ENCODE measurements around the gene LAMA2. TPM values are rescaled to one million over a fixed set of nuclear protein-coding genes. Genes with fewer than 3 reads are reported as not detected.

Gene LAMA2
- total and polyA plus RNA-seq, 2 donors (not counting 3 experiments of a cell fraction or from before 2014, with no cell fraction given), result 0.51 to 0.75 TPM

GRCh38 chr6:129276986-129277385 is 394.0 kb downstream of the LAMA2 start:
- CTCF ChIA-PET, result interaction anchor here (0.9 to 2.3 kb wide), 4 partner anchors 11 to 93 kb away, joined by 3 to 5 read pairs (median 4); no protein-coding TSS in a partner anchor
- Histone ChIP-seq H3K79me2 (ENCODE audit: control insufficient read depth, insufficient read depth, low read length) (no peaks in the 10 kb centered on the region), H3K9me1 (replicated peaks; ENCODE audit: control insufficient read depth, extremely low read depth, insufficient read depth, low read length) (no peaks in the 10 kb centered on the region), H3K27ac (ENCODE audit: insufficient read depth, low read depth, low read length) (no peak overlapping the region), H2AFZ (ENCODE audit: low read depth, low read length) (no peak overlapping the region), H3K4me1 (ENCODE audit: control insufficient read depth, extremely low read depth, insufficient read depth, low read length) (no peaks in the 10 kb centered on the region), H3K4me3 (replicated peaks in 1 of 3; ENCODE audit: insufficient read depth in 1 of 3, low read depth in 1 of 3, low read length in 3 of 3) (no peak overlapping the region), H4K20me1 (replicated peaks; ENCODE audit: control insufficient read depth, extremely low read depth, insufficient read depth, low read length) (no peaks in the 10 kb centered on the region), H3K4me2 (ENCODE audit: insufficient read depth, low read length) (no peak overlapping the region), H3K27me3 (ENCODE audit: control insufficient read depth in 2 of 2, insufficient read depth in 2 of 2, low read length in 2 of 2) (peaks cover 4 to 25% of the 10 kb centered on the region in 2 experiments), H3K9me3 (replicated peaks; ENCODE audit: control insufficient read depth, insufficient read depth, low read length) (no peaks in the 10 kb centered on the region), H3K9ac (replicated peaks; ENCODE audit: extremely low read depth, insufficient read depth, low read length) (no peak overlapping the region), H3K36me3 (ENCODE audit: control insufficient read depth in 2 of 2, extremely low read depth in 1 of 2, insufficient read depth in 2 of 2, low read length in 2 of 2) (no peaks in the 10 kb centered on the region)
- POLR2A ChIA-PET, result no interaction called here
- intact Hi-C loops (cut with micrococcal nuclease), result no loop called here
- FAIRE-seq, result no peak
- TF ChIP-seq POLR2AphosphoS5 (IDR thresholded peaks at IDR 0.05; ENCODE audit: insufficient read depth, low read depth, low read length) (no peak), EZH2 (IDR thresholded peaks at IDR 0.05; ENCODE audit: borderline replicate concordance, low read depth, low read length, severe bottlenecking) (no peak), CTCF (IDR thresholded peaks at IDR 0.05; ENCODE audit: extremely low read depth in 1 of 2, insufficient read depth in 1 of 2, low read depth in 1 of 2, low read length in 2 of 2) (no peak), FOS (IDR thresholded peaks at IDR 0.05; ENCODE audit: borderline replicate concordance, insufficient read depth, low read length) (no peak), GATA2 (IDR thresholded peaks at IDR 0.05; ENCODE audit: insufficient read depth, insufficient read length, low read depth, low read length) (no peak), JUN (IDR thresholded peaks at IDR 0.05; ENCODE audit: borderline replicate concordance, insufficient read depth, insufficient read length, low read depth) (no peak), POLR2A (IDR thresholded peaks at IDR 0.05; ENCODE audit: low read depth, low read length) (no peak), MAX (IDR thresholded peaks at IDR 0.05; ENCODE audit: insufficient read depth, insufficient read length) (no peak), MYC (IDR thresholded peaks at IDR 0.05; ENCODE audit: low read depth, low read length) (no peak)
- BruUV-seq (replicated peaks), result no TSS peak
- dilution Hi-C loops (cut with MboI; ENCODE audit: extremely low pct_ligation_motif_present, low sequenced_read_pairs), result no loop called here
- DNase-seq (ENCODE audit: low read depth, low spot score), result peak; percentile 7

Measured in endothelial cell of umbilical vein (primary cell).